Suprapubic skin (tissue), 3 donors: ENCODE results near the gene PLXNA4.

Experiments used
- POLR2A ChIP-seq, 2 donors: fragments of 450-650 bp; IDR thresholded peaks; one replicate each; pipeline ENCODE4 v1.6.1; 2017; ENCODE audit warnings: antibody characterized with exemption in 2 of 2, mild to moderate bottlenecking in 2 of 2, moderate library complexity in 2 of 2
- TF ChIP-seq, protein P1 (sequence below), 2 donors: fragments of 200-600 bp in 1 of 2; fragments of 450-650 bp in 1 of 2; sonication (generic) in 1 of 2; IDR thresholded peaks; one replicate each; pipeline ENCODE4 v1.5.1; 2016 to 2019; ENCODE audit warnings: antibody characterized with exemption in 2 of 2, mild to moderate bottlenecking in 1 of 2, moderate library complexity in 1 of 2

DNA sequence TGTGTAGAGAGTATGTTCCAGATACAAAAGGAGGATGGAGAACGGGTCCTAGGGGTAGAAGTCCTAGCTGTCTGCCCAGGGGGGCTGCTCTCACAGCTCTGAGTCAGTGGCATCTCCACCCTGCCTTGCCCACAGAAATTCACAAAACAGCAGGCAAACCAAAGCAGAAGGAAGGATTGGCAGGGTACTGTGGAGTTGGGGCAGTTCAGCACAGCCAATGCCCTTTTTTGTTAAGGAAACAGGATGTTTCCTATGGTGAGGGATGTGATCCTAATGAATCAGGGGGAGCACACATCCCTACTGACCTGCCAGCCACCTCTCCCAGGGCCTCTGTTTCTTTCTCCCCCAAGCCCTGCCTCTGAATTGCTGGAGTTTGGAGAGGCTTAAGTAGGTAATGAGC is 457.6 kb downstream of the PLXNA4 start:
- TF ChIP-seq POLR2A (IDR thresholded peaks at IDR 0.05) = no peak
- TF ChIP-seq, protein P1, sequence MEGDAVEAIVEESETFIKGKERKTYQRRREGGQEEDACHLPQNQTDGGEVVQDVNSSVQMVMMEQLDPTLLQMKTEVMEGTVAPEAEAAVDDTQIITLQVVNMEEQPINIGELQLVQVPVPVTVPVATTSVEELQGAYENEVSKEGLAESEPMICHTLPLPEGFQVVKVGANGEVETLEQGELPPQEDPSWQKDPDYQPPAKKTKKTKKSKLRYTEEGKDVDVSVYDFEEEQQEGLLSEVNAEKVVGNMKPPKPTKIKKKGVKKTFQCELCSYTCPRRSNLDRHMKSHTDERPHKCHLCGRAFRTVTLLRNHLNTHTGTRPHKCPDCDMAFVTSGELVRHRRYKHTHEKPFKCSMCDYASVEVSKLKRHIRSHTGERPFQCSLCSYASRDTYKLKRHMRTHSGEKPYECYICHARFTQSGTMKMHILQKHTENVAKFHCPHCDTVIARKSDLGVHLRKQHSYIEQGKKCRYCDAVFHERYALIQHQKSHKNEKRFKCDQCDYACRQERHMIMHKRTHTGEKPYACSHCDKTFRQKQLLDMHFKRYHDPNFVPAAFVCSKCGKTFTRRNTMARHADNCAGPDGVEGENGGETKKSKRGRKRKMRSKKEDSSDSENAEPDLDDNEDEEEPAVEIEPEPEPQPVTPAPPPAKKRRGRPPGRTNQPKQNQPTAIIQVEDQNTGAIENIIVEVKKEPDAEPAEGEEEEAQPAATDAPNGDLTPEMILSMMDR (IDR thresholded peaks at IDR 0.05) = no peak
